ENCODE results near the gene CADM1.

The CADM1 gene

DNA sequence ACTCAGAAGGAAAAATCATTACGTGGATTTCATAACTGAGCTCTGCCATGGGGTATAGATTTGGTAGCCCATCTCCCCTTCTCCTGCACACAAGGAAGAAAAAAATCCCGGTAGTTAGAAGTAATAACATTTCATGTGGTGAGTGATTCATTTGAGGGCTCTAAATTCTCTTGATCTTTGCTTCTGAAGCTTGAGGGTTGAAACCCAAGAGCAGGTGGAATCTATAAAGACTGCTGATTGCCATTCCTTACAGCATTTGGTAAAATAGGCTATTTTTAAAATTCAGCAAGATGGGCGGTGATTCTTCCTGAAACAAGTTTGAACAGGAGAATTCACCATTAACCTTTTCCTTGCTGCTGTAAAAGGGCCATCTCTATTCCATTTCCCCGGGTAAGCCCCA is 266.1 kb downstream of the CADM1 start:
- TF ChIP-seq, protein P1, sequence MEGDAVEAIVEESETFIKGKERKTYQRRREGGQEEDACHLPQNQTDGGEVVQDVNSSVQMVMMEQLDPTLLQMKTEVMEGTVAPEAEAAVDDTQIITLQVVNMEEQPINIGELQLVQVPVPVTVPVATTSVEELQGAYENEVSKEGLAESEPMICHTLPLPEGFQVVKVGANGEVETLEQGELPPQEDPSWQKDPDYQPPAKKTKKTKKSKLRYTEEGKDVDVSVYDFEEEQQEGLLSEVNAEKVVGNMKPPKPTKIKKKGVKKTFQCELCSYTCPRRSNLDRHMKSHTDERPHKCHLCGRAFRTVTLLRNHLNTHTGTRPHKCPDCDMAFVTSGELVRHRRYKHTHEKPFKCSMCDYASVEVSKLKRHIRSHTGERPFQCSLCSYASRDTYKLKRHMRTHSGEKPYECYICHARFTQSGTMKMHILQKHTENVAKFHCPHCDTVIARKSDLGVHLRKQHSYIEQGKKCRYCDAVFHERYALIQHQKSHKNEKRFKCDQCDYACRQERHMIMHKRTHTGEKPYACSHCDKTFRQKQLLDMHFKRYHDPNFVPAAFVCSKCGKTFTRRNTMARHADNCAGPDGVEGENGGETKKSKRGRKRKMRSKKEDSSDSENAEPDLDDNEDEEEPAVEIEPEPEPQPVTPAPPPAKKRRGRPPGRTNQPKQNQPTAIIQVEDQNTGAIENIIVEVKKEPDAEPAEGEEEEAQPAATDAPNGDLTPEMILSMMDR (IDR thresholded peaks at IDR 0.05; ENCODE audit: control insufficient read depth, extremely low read depth, insufficient read depth) = no peak
- no peak for DNase-seq (ENCODE audit: low read depth)
- no peak overlapping the region for H3K4me3 ChIP-seq (ENCODE audit: low read depth, low read length)

DNA sequence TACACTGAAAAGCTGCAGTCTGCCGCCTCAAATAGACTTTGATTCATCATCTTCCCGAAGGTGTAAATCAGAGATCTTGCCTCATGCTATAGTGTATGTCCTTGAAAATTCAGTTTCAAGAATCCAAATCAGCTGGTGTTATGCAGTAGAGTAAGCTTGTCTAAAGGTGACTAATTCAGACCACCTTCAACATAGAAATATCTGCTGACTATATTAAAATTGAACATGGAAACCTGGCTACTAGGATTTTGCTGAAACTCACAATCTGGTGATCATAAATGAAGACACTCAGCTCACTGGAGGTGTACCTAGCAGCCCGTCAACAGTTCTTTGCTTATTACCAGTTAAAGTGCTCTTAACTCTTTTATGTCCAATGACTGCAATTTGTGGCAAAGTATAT is 266.6 kb downstream of the CADM1 start:
- no peak overlapping the region for H3K4me3 ChIP-seq (ENCODE audit: low read depth, low read length)
- TF ChIP-seq, protein P1 (IDR thresholded peaks at IDR 0.05; ENCODE audit: control insufficient read depth, extremely low read depth, insufficient read depth) = no peak
- DNase-seq (ENCODE audit: low read depth) = no peak

DNA sequence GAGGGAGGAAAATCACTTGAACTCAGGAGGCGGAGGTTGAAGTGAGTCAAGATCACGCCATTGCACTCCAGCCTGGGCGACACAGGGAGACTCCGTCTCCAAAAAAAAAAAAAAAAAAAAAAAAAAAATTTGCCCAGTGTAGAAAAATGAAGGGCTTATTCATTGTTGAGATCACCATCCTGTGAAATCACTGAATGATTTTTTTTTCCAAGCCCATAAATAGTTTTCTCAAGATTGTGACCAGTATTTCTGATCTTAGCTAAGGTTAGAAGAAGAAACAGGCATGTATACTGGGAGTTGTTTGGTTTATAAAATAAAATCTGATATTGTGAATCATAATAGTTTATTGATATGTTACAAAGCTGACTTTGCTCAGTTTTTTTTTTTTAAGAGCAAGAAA is 269.4 kb downstream of the CADM1 start:
- no peak for DNase-seq (ENCODE audit: low read depth)
- no peak overlapping the region for H3K4me3 ChIP-seq (ENCODE audit: low read depth, low read length)

DNA sequence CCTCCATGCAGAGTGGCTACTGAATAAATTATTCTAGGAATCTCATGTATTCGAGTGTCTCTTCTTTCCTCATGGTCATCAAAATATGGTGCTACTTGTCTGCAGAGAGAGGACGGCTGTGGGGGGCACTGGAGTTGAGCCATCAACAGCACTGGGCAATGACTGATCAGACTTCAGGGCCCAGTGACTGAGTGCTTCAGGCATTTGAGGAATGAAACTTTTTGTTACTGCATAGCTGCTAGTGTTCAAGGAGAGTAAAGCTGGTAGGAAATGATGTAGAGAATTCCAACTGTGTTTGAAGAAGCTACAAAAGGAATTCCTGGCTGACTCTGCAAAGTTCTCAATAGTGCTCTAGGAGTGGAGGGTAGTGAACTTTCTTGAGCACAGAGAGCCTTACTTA is 277.7 kb downstream of the CADM1 start:
- no peak for DNase-seq (ENCODE audit: low read depth)
- TF ChIP-seq, protein P1 (IDR thresholded peaks at IDR 0.05; ENCODE audit: control insufficient read depth, extremely low read depth, insufficient read depth) = no peak
- no peak overlapping the region for H3K4me3 ChIP-seq (ENCODE audit: low read depth, low read length)

More for the DNA sequence above, 269.4 kb downstream of the CADM1 start:
- TF ChIP-seq, protein P1 (IDR thresholded peaks at IDR 0.05; ENCODE audit: control insufficient read depth, extremely low read depth, insufficient read depth) = no peak

DNA sequence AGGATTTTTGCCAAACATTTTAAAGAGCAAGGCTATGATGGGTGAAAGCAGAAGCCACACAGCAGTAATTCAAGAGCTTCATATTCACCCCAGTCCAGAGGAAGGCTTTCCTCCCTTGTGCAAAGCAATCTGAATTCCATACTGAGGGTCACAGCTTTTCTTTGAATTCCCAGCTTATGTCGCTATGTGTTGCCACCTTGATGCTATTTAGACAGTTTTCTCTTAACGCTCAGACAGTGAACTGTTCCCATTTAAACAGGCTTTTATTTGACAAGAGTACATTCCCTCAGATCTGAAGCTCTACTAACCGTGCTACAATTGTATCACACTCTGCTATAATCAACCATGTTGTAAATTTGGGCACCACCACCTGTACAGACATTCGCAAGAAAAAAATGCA is 279.7 kb downstream of the CADM1 start:
- no peak overlapping the region for H3K4me3 ChIP-seq (ENCODE audit: low read depth, low read length)
- TF ChIP-seq, protein P1 (IDR thresholded peaks at IDR 0.05; ENCODE audit: control insufficient read depth, extremely low read depth, insufficient read depth) = no peak
- DNase-seq (ENCODE audit: low read depth) = no peak

DNA sequence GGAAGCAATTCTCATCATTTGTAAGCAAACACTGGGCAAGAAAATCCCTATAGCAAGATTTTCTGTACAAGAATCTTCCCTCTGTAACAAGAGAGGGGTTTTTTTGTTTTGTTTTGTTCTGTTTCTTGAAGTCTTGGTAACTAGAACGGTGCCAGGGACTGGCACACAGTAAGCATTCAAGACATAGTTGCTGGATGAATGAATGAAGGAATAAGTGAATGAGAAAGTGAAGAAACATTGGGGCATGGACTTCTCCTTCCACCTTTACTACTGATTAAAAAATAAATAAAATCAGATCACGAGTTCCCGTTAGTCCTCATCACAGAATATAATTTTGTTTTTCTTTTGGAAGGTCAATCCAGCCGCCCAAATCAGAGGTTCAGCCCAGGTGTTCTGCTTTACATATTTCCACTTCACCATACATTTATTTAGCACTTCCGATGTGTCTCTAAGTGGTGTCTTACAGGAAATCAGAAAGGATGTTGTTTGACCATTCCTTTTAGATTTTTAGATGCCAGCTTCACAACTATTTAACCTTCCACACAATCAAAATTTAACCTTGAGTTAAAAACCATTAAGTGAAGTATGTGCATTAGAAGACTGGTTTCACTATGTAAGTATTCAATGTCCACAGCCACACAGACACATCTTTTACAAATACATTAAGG is 281.2 kb downstream of the CADM1 start:
- no peak overlapping the region for H3K4me3 ChIP-seq (ENCODE audit: low read depth, low read length)
- TF ChIP-seq, protein P1 (IDR thresholded peaks at IDR 0.05; ENCODE audit: control insufficient read depth, extremely low read depth, insufficient read depth) = no peak
- no peak for DNase-seq (ENCODE audit: low read depth)

Data from LNCaP clone FGC (cell line).